ENCODE results near the gene GLUD2.

DNA sequence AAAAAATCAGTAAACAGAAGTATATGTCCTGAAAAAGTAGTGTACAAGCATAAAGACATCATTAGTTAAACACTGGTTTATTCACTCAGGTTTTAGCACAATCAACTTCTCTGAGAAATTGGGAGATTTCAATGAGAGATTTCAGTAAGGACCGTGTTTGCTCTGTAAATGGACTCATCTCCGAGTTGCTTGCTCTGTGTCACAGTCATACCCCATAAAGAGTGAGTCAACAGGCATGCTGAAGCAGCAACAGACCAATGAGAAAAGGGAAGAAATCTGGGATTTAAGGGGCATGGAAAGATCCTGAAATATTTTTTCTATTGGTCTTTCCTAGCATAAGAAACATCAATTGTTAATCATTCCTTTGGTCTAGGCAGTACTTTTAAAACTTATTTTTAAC lies 4.7 kb downstream of the GLUD2 start:
- TF ChIP-seq, protein P1, sequence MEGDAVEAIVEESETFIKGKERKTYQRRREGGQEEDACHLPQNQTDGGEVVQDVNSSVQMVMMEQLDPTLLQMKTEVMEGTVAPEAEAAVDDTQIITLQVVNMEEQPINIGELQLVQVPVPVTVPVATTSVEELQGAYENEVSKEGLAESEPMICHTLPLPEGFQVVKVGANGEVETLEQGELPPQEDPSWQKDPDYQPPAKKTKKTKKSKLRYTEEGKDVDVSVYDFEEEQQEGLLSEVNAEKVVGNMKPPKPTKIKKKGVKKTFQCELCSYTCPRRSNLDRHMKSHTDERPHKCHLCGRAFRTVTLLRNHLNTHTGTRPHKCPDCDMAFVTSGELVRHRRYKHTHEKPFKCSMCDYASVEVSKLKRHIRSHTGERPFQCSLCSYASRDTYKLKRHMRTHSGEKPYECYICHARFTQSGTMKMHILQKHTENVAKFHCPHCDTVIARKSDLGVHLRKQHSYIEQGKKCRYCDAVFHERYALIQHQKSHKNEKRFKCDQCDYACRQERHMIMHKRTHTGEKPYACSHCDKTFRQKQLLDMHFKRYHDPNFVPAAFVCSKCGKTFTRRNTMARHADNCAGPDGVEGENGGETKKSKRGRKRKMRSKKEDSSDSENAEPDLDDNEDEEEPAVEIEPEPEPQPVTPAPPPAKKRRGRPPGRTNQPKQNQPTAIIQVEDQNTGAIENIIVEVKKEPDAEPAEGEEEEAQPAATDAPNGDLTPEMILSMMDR (conservative IDR thresholded peaks at IDR 0.05; ENCODE audit: low read length) = no peak
- TF ChIP-seq EZH2phosphoT487 (IDR thresholded peaks at IDR 0.05; ENCODE audit: borderline replicate concordance) = no peak
